Fibroblast of lung (primary cell): ENCODE data around the gene B3GNT9. TPM values are rescaled to one million over a fixed set of nuclear protein-coding genes. Genes with fewer than 3 reads are reported as not detected.

Experiments
- DNase-seq, 2 donors: peaks; one replicate each; pipeline versions ENCODE4 v3.0.0 to v3.0.0-alpha.2; 2010; ENCODE audit warnings: low read depth in 2 of 2
- H2AFZ ChIP-seq: 2 replicates; pipeline ENCODE4 v1.5.1; 2012; ENCODE audit warnings: low read length, control low read depth, inconsistent platforms
- H3K27ac ChIP-seq: 2 replicates; pipeline ENCODE4 v1.5.1; 2011; ENCODE audit warnings: low read length, control low read depth; ENCODE audit not compliant: insufficient read depth
- H3K27me3 ChIP-seq: 2 replicates; pipeline ENCODE4 v1.5.1; 2011; ENCODE audit warnings: mild to moderate bottlenecking, low read length; ENCODE audit not compliant: control insufficient read depth, insufficient read depth
- H3K36me3 ChIP-seq: 2 replicates; pipeline ENCODE4 v1.5.1; 2011; ENCODE audit warnings: low read length; ENCODE audit not compliant: control insufficient read depth, insufficient read depth
- H3K4me1 ChIP-seq: 2 replicates; pipeline ENCODE4 v1.5.1; 2011; ENCODE audit warnings: low read length; ENCODE audit not compliant: control insufficient read depth, insufficient read depth; ENCODE audit errors: extremely low read depth
- H3K4me2 ChIP-seq: 2 replicates; pipeline ENCODE4 v1.5.1; 2011; ENCODE audit warnings: low read length, control low read depth; ENCODE audit not compliant: insufficient read depth; ENCODE audit errors: extremely low read depth
- H3K4me3 ChIP-seq, 4 experiments: fragments of 200-600 bp in 1 of 4; sonication (generic) in 1 of 4; replicated peaks in 1 of 4; 2 replicates each; pipeline ENCODE4 v1.5.1; 2011 to 2016; ENCODE audit warnings: low read length in 4 of 4, low read depth in 3 of 4, mild to moderate bottlenecking in 3 of 4, control low read depth in 2 of 4, inconsistent platforms in 1 of 4, mixed read lengths in 1 of 4; ENCODE audit not compliant: insufficient read depth in 1 of 4; ENCODE audit errors: control extremely low read depth in 1 of 4
- H3K79me2 ChIP-seq: 2 replicates; pipeline ENCODE4 v1.5.1; 2012; ENCODE audit warnings: mild to moderate bottlenecking, low read length, inconsistent platforms; ENCODE audit not compliant: control insufficient read depth, insufficient read depth
- H3K9ac ChIP-seq: 2 replicates; pipeline ENCODE4 v1.5.1; 2011; ENCODE audit warnings: mild to moderate bottlenecking, low read length, control low read depth; ENCODE audit not compliant: insufficient read depth
- H3K9me3 ChIP-seq: 2 replicates; pipeline ENCODE4 v1.5.1; 2012; ENCODE audit warnings: low read depth, low read length; ENCODE audit not compliant: control insufficient read depth, insufficient read depth
- H4K20me1 ChIP-seq: 2 replicates; pipeline ENCODE4 v1.5.1; 2011; ENCODE audit warnings: low read length; ENCODE audit not compliant: control insufficient read depth, insufficient read depth; ENCODE audit errors: extremely low read depth
- CTCF ChIP-seq, 2 donors: IDR thresholded peaks in 1 of 2; conservative IDR thresholded peaks in 1 of 2; 1 replicate in 1 of 2; 2 replicates in 1 of 2; pipeline ENCODE4 v1.5.1; 2011 to 2012; ENCODE audit warnings: low read length in 2 of 2, control low read depth in 1 of 2, inconsistent platforms in 1 of 2, low read depth in 1 of 2, mild to moderate bottlenecking in 1 of 2
- EZH2 ChIP-seq: IDR thresholded peaks from 2 replicates; pipeline ENCODE4 v1.5.1; 2012; ENCODE audit warnings: low read length, control low read depth, mild to moderate bottlenecking; ENCODE audit errors: missing control alignments
- polyA plus RNA-seq, 2 donors: library from polyadenylated mRNA; depleted of rRNA in 1 of 2; stranded (reverse) in 1 of 2; unstranded in 1 of 2; fragments of >200 nt; gene quantifications; 2 replicates each; pipeline ENCODE4 v1.2.1, GENCODE V29; 2011 to 2012; ENCODE audit warnings: missing spikeins in 1 of 2
- total RNA-seq: library from RNA; depleted of rRNA; stranded (reverse); fragments of >200 nt; gene quantifications from 2 replicates; pipeline ENCODE4 v1.2.1, GENCODE V29; 2014

The B3GNT9 gene
- total and polyA plus RNA-seq, 2 donors (not counting 1 experiment from before 2014, with no cell fraction given), result 29.6 to 34.7 TPM

GRCh38 chr16:67166110-67166547 lies 15.3 kb upstream of the B3GNT9 start:
- no peak overlapping the region for H3K4me2 ChIP-seq
- no peaks in the 10 kb centered on the region for H4K20me1 ChIP-seq
- DNase-seq, result no peak
- H3K9ac ChIP-seq, result no peak overlapping the region
- no peaks in the 10 kb centered on the region for H3K79me2 ChIP-seq
- peaks cover 2% of the 10 kb centered on the region for H3K27me3 ChIP-seq
- peaks cover 3% of the 10 kb centered on the region for H3K36me3 ChIP-seq
- no peak overlapping the region for H3K4me3 ChIP-seq
- peaks cover 17% of the 10 kb centered on the region for H3K4me1 ChIP-seq
- H2AFZ ChIP-seq, result no peak overlapping the region
- no peaks in the 10 kb centered on the region for H3K9me3 ChIP-seq
- H3K27ac ChIP-seq, result no peak overlapping the region
- TF ChIP-seq CTCF (conservative IDR thresholded peaks at IDR 0.05 in 1 of 2, IDR thresholded peaks at IDR 0.05 in 1 of 2; ENCODE audit: low read depth in 1 of 2, low read length in 2 of 2) (no peak), EZH2 (peak; percentile 12)

GRCh38 chr16:67165121-67166078 lies 14.6 kb upstream of the B3GNT9 start:
- Histone ChIP-seq H3K79me2 (no peaks in the 10 kb centered on the region), H2AFZ (no peak overlapping the region), H4K20me1 (no peaks in the 10 kb centered on the region), H3K27ac (no peak overlapping the region), H3K9me3 (no peaks in the 10 kb centered on the region), H3K4me3 (peak overlapping the region in 1 of 4 experiments; percentile 48), H3K9ac (no peak overlapping the region), H3K27me3 (peaks cover 2% of the 10 kb centered on the region), H3K36me3 (peaks cover 3% of the 10 kb centered on the region), H3K4me2 (no peak overlapping the region), H3K4me1 (peaks cover 12% of the 10 kb centered on the region)
- peak in 1 of 2 donors; percentile 15 for DNase-seq
- TF ChIP-seq CTCF (conservative IDR thresholded peaks at IDR 0.05 in 1 of 2, IDR thresholded peaks at IDR 0.05 in 1 of 2; ENCODE audit: low read depth in 1 of 2, low read length in 2 of 2), result no peak
- peak; percentile 23 for TF ChIP-seq EZH2

GRCh38 chr16:67164599-67165061 lies 13.8 kb upstream of the B3GNT9 start, which contains the start of gene HSF4:
TSS of gene HSF4 (plus strand) at chr16:67164745. CDS start at chr16:67164812, 67 bp downstream.
- Histone ChIP-seq H3K27ac (no peak within 1 kb of the TSS), H3K4me2 (peak within 1 kb of the TSS; percentile 93), H2AFZ (no peak within 1 kb of the TSS)

More at GRCh38 chr16:67164599-67165061, 13.8 kb upstream of the B3GNT9 start, which contains the start of gene HSF4:
- DNase-seq, result peak in 1 of 2 donors; percentile 44
- Histone ChIP-seq H3K27me3 (peaks cover 2% of the 10 kb centered on the region), H3K4me1 (peaks cover 9% of the 10 kb centered on the region), H3K4me3 (peak within 1 kb of the TSS; percentile 19 to 48 (median 22)), H3K9me3 (no peaks in the 10 kb centered on the region), H3K79me2 (no peaks in the 10 kb centered on the region), H3K9ac (no peak within 1 kb of the TSS), H3K36me3 (peaks cover 3% of the 10 kb centered on the region), H4K20me1 (no peaks in the 10 kb centered on the region)
- TF ChIP-seq EZH2 (no peak), CTCF (conservative IDR thresholded peaks at IDR 0.05 in 1 of 2, IDR thresholded peaks at IDR 0.05 in 1 of 2; ENCODE audit: low read depth in 1 of 2, low read length in 2 of 2) (no peak)
